Type B pancreatic cell (in vitro differentiated cells): ENCODE results near the gene RAB14. TPM values are rescaled to one million over a fixed set of nuclear protein-coding genes. Genes with fewer than 3 reads are reported as not detected.

Source experiments
- DNase-seq: peaks from one replicate; pipeline ENCODE4 v3.0.0; 2021; ENCODE audit warnings: mixed read lengths; ENCODE audit not compliant: unreplicated experiment; ENCODE audit errors: extremely low spot score
- H3K27ac Mint-ChIP-seq: 2 replicates; pipeline ENCODE4 v1.8.0; 2021; ENCODE audit warnings: mild to moderate bottlenecking, mixed read lengths
- H3K27me3 Mint-ChIP-seq: 2 replicates; pipeline ENCODE4 v1.8.0; 2021; ENCODE audit warnings: mixed read lengths
- H3K36me3 Mint-ChIP-seq: 2 replicates; pipeline ENCODE4 v1.8.0; 2021; ENCODE audit warnings: mixed read lengths
- H3K4me1 Mint-ChIP-seq: one replicate; pipeline ENCODE4 v1.8.0; 2021; ENCODE audit warnings: mixed read lengths; ENCODE audit not compliant: unreplicated experiment
- H3K4me3 Mint-ChIP-seq: 2 replicates; pipeline ENCODE4 v1.8.0; 2021; ENCODE audit warnings: mild to moderate bottlenecking, mixed read lengths
- H3K9me3 Mint-ChIP-seq: 2 replicates; pipeline ENCODE4 v1.8.0; 2021; ENCODE audit warnings: mixed read lengths
- total RNA-seq: library from RNA; stranded (reverse); gene quantifications from 2 replicates; pipeline ENCODE4 v1.2.1, GENCODE V29; 2021; ENCODE audit warnings: low replicate concordance
- TF ChIP-seq, protein P1 (sequence below): fragments of 200-600 bp; sonication (generic); conservative IDR thresholded peaks from 2 replicates; pipeline ENCODE4 v1.5.0; 2021; ENCODE audit warnings: antibody characterized with exemption, mild to moderate bottlenecking

The RAB14 gene
- total RNA-seq, 1 donor from 2014 or later = 59.4 TPM

DNA sequence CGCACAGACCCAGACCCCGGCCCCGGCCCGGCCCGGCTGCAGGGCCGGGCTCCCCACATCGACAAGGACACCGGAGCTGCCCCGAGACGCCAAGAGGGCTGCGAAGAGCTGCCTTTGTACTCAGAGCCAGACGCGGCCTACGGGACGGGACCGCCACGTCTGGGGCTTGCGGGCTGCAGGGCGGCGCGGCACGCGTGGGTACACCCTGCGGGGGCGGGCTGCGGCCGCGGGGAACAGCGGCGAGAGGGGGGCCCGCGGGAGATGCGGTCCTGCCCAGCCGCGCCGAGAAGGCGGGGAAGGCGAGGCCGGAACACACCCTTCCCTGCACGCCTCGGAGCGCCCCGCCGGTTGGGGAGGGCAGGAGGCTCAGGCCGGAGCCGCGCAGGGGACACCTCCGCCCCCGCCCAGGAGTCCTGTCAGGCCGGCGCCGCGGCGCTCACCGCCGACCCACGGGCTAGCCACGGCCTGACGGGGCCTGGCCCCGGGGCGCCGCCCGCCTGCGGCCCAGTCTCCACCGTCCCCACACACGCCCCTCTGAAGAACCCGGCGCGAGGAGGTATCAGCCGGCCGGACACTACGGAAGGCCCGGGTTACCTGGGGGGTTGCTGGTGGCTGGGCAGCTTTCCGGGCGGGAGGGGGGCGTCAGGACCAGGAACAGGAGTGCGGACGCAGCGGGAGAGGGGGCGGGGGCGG, 478 bp downstream of the RAB14 start:
- no peaks in the 10 kb centered on the region for H3K27me3 Mint-ChIP-seq
- TF ChIP-seq, protein P1, sequence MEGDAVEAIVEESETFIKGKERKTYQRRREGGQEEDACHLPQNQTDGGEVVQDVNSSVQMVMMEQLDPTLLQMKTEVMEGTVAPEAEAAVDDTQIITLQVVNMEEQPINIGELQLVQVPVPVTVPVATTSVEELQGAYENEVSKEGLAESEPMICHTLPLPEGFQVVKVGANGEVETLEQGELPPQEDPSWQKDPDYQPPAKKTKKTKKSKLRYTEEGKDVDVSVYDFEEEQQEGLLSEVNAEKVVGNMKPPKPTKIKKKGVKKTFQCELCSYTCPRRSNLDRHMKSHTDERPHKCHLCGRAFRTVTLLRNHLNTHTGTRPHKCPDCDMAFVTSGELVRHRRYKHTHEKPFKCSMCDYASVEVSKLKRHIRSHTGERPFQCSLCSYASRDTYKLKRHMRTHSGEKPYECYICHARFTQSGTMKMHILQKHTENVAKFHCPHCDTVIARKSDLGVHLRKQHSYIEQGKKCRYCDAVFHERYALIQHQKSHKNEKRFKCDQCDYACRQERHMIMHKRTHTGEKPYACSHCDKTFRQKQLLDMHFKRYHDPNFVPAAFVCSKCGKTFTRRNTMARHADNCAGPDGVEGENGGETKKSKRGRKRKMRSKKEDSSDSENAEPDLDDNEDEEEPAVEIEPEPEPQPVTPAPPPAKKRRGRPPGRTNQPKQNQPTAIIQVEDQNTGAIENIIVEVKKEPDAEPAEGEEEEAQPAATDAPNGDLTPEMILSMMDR = no peak
- peaks cover 28% of the 10 kb centered on the region for H3K4me1 Mint-ChIP-seq
- peak overlapping the region; percentile 96 for H3K4me3 Mint-ChIP-seq
- H3K36me3 Mint-ChIP-seq = no peaks in the 10 kb centered on the region
- peak overlapping the region; percentile 89 for H3K27ac Mint-ChIP-seq
- peak; percentile 76 for DNase-seq
- H3K9me3 Mint-ChIP-seq = no peaks in the 10 kb centered on the region

DNA sequence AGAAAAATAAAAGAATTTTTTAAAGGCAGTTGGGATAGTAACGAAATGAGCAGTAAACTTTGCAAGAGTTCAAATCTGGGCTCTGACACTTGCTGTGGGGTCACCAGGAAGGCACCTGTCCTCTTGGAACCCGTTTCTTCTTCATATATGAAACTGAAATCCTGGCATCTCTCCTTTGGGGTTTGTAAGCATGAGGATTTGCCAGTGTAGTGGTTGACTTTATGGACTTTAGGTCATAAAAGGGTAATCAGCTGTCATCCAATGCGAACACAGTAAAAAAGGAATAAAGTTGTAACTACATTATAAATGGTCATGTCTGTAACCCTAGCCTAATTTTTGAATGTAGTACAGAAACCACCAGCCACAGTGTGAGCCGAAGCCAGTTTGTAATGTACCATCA, 1.3 kb downstream of the RAB14 start:
- H3K36me3 Mint-ChIP-seq = no peaks in the 10 kb centered on the region
- H3K4me1 Mint-ChIP-seq = peaks cover 32% of the 10 kb centered on the region
- TF ChIP-seq, protein P1 = no peak
- H3K27me3 Mint-ChIP-seq = no peaks in the 10 kb centered on the region
- H3K4me3 Mint-ChIP-seq = peak overlapping the region; percentile 96
- no peaks in the 10 kb centered on the region for H3K9me3 Mint-ChIP-seq
- H3K27ac Mint-ChIP-seq = peak overlapping the region; percentile 89
- DNase-seq = no peak

DNA sequence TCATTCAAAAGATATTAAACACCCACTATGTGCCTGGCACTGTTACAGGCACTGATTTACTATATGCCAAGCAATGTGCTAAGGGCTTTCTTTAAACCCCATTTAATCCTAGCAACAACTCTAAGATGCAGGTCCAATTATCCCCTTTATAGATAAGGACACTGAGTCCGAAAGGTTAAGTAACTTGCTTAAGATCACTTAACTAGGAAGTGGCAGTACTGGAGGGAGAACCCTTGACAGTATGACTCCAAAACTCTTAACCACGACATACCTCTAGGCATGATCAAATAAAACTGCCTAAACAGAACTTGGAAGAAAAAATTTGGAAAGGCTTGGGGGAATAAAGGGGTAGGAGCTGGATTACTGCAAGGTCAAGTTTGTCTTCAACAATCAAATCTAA, 1.7 kb downstream of the RAB14 start:
- DNase-seq = no peak
- peaks cover 36% of the 10 kb centered on the region for H3K4me1 Mint-ChIP-seq
- no peaks in the 10 kb centered on the region for H3K36me3 Mint-ChIP-seq
- H3K27ac Mint-ChIP-seq = peak overlapping the region; percentile 89
- H3K27me3 Mint-ChIP-seq = no peaks in the 10 kb centered on the region
- peak overlapping the region; percentile 96 for H3K4me3 Mint-ChIP-seq
- no peaks in the 10 kb centered on the region for H3K9me3 Mint-ChIP-seq
- TF ChIP-seq, protein P1 = no peak

DNA sequence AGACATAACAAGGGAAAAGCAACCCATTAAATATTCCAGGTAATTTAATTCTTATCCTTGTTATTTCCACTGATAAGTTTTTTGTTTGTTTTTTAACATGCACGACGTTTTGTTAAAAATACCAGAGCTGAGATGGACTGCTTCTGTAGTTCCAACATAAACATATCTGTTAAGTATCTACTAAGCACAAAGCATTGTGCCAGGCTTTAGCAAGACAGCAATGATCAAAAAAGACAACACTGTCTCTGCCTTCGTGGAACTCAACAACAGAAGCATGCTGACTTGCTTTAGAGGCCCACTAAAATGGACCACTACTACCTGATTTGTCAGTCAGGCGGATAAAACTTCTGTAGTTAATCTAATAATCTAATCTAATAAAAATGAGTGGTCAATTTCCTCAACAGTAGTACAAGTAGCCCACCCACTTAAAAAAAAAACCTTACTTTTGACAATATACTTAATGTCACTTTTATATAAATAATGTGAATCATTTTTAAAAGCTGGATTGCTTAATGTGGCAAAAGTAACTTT, 3.1 kb downstream of the RAB14 start:
- peaks cover 47% of the 10 kb centered on the region for H3K4me1 Mint-ChIP-seq
- TF ChIP-seq, protein P1 = no peak
- no peaks in the 10 kb centered on the region for H3K9me3 Mint-ChIP-seq
- H3K27me3 Mint-ChIP-seq = no peaks in the 10 kb centered on the region
- H3K4me3 Mint-ChIP-seq = peak overlapping the region; percentile 96
- H3K27ac Mint-ChIP-seq = peak overlapping the region; percentile 48
- H3K36me3 Mint-ChIP-seq = no peaks in the 10 kb centered on the region
- DNase-seq = no peak

DNA sequence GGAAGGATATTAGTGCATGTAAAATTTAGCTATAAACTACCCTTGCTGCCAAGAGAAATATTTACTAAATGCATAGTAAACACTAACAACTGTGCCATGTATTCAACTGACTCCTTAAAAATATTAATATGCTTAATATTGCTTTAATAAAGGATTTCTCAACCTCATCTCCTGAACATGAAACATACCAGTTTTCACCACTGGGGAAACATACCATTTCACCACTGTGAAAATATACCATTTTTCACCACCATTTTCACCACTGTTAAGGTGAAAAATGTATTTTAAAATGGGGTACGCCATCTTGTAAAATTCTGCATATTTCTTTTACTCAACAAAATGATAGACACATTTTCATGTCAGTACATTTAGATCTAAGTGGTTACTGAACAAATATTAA, 4.5 kb downstream of the RAB14 start:
- H3K4me1 Mint-ChIP-seq = peaks cover 47% of the 10 kb centered on the region
- no peaks in the 10 kb centered on the region for H3K36me3 Mint-ChIP-seq
- TF ChIP-seq, protein P1 = peak; percentile 62
- no peak for DNase-seq
- H3K4me3 Mint-ChIP-seq = no peak overlapping the region
- no peak overlapping the region for H3K27ac Mint-ChIP-seq
- H3K27me3 Mint-ChIP-seq = no peaks in the 10 kb centered on the region
- H3K9me3 Mint-ChIP-seq = no peaks in the 10 kb centered on the region
